Measurements from ENCODE around the gene RAB3IL1.

DNA sequence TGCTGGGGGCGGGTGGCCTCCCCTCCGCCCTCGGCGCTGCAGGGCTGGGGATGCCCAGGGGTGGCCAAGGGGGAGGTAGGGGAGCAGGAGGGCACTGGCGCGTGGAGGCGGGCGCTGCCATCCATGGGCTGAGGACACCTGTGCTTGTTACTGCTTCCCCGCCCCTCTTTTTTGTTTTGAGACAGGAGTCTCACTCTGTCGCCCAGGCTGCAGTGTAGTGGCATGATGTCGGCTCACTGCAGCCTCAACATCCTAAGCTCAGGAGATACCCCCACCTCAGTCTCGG lies 25.3 kb downstream of the RAB3IL1 start:
- TF ChIP-seq POLR2A (IDR thresholded peaks at IDR 0.05; ENCODE audit: low read length) (no peak), GATA1 (IDR thresholded peaks at IDR 0.05; ENCODE audit: low read depth, low read length) (no peak)

Measured in erythroblast (primary cell).